B cell (primary cell): Measurements from ENCODE around the gene AP4S1. TPM values are rescaled to one million over a fixed set of nuclear protein-coding genes. Genes with fewer than 3 reads are reported as not detected.

ENCODE experiments used
- ATAC-seq: fragments of 200-7000 bp; cut with Tn5 transposase; one replicate; pipeline ENCODE4 v1.10.0; 2021; ENCODE audit warnings: low read depth, mild to moderate bottlenecking, moderate number of reproducible peaks, moderate library complexity
- CTCF ChIA-PET: fragments of 350-600 bp; sonication (Branson Sonifier 250); formaldehyde crosslinking; loops from one replicate; lab custom pipeline; 2021; ENCODE audit warnings: antibody characterized with exemption, inconsistent platforms; lab: Charles Lee
- POLR2A ChIA-PET: fragments of 350-600 bp; sonication (Branson Sonifier 250); formaldehyde crosslinking; loops from one replicate; lab custom pipeline; 2021; ENCODE audit warnings: antibody characterized with exemption; lab: Charles Lee
- DNase-seq: peaks from one replicate; pipeline ENCODE4 v3.0.0; 2013
- H2AFZ ChIP-seq: 2 replicates; pipeline ENCODE4 v1.6.1; 2012; ENCODE audit warnings: mild to moderate bottlenecking, low read depth, low read length; ENCODE audit not compliant: insufficient read depth, poor library complexity, severe bottlenecking
- H3K27ac ChIP-seq, 2 donors: 1 replicate in 1 of 2; 2 replicates in 1 of 2; pipeline ENCODE4 v1.5.1; 2012 to 2013; ENCODE audit warnings: low read length in 2 of 2, mild to moderate bottlenecking in 2 of 2, moderate library complexity in 1 of 2
- H3K27me3 ChIP-seq, 4 experiments: fragments of 200-600 bp in 1 of 4; sonication (generic) in 1 of 4; replicated peaks in 1 of 4; 1 replicate in 2 of 4; 2 replicates in 2 of 4; pipeline versions ENCODE4 v1.6.1 to v1.7.0; 2013 to 2016; ENCODE audit warnings: low read length in 3 of 4, mild to moderate bottlenecking in 2 of 4, mixed read lengths in 1 of 4, moderate library complexity in 1 of 4; ENCODE audit not compliant: insufficient read depth in 4 of 4, control insufficient read depth in 3 of 4; ENCODE audit errors: control extremely low read depth in 1 of 4
- H3K36me3 ChIP-seq, 2 experiments: replicated peaks in 1 of 2; 1 replicate in 1 of 2; 2 replicates in 1 of 2; pipeline versions ENCODE4 v1.6.1 to v1.7.1; 2013; ENCODE audit warnings: low read length in 1 of 2; ENCODE audit not compliant: insufficient read depth in 2 of 2, control insufficient read depth in 1 of 2; ENCODE audit errors: control extremely low read depth in 1 of 2, extremely low read depth in 1 of 2
- H3K4me1 ChIP-seq, 2 donors: fragments of 200-600 bp in 1 of 2; sonication (generic) in 1 of 2; 1 replicate in 1 of 2; 2 replicates in 1 of 2; pipeline versions ENCODE4 v1.5.1 to v1.6.1; 2013 to 2017; ENCODE audit warnings: low read length in 2 of 2; ENCODE audit not compliant: control insufficient read depth in 2 of 2, insufficient read depth in 2 of 2
- H3K4me2 ChIP-seq: replicated peaks from 2 replicates; pipeline ENCODE3; 2012; ENCODE audit warnings: mild to moderate bottlenecking, low read depth, low read length; ENCODE audit not compliant: poor library complexity, severe bottlenecking
- H3K4me3 ChIP-seq, 5 experiments: fragments of 200-600 bp in 1 of 5; sonication (generic) in 1 of 5; 1 replicate in 3 of 5; 2 replicates in 2 of 5; pipeline versions ENCODE4 v1.5.1 to v1.7.0; 2011 to 2016; ENCODE audit warnings: low read length in 4 of 5, mild to moderate bottlenecking in 4 of 5, low read depth in 2 of 5, control low read depth in 1 of 5, moderate library complexity in 1 of 5; ENCODE audit not compliant: insufficient read depth in 1 of 5; ENCODE audit errors: control extremely low read depth in 1 of 5, extremely low read depth in 1 of 5
- H3K79me2 ChIP-seq: fragments of 200-600 bp; sonication (generic); one replicate; pipeline ENCODE4 v1.6.0; 2016; ENCODE audit warnings: low read length; ENCODE audit not compliant: control insufficient read depth, insufficient read depth
- H3K9ac ChIP-seq: fragments of 200-600 bp; sonication (generic); 2 replicates; pipeline ENCODE4 v1.6.1; 2017; ENCODE audit warnings: mild to moderate bottlenecking, low read length, moderate library complexity
- H3K9me3 ChIP-seq, 3 donors: one replicate each; pipeline versions ENCODE4 v1.6.1 to v1.7.1; 2013; ENCODE audit warnings: low read length in 2 of 3; ENCODE audit not compliant: control insufficient read depth in 2 of 3, insufficient read depth in 1 of 3; ENCODE audit errors: control extremely low read depth in 1 of 3
- H4K20me1 ChIP-seq: 2 replicates; pipeline ENCODE4 v1.6.0; 2012; ENCODE audit warnings: mild to moderate bottlenecking, low read length; ENCODE audit not compliant: insufficient read depth, control insufficient read depth, poor library complexity, severe bottlenecking
- H3K27ac Mint-ChIP-seq: one replicate; pipeline ENCODE4 v1.8.0; 2021; ENCODE audit warnings: mixed read lengths
- H3K27me3 Mint-ChIP-seq: one replicate; pipeline ENCODE4 v1.8.0; 2021; ENCODE audit warnings: mixed read lengths
- H3K4me1 Mint-ChIP-seq: one replicate; pipeline ENCODE4 v1.8.0; 2021; ENCODE audit warnings: mixed read lengths
- H3K4me3 Mint-ChIP-seq: one replicate; pipeline ENCODE4 v1.8.0; 2021; ENCODE audit warnings: mixed read lengths
- H3K9me3 Mint-ChIP-seq: one replicate; pipeline ENCODE4 v1.8.0; 2022; ENCODE audit warnings: mixed read lengths; ENCODE audit not compliant: insufficient read depth
- EZH2 ChIP-seq: IDR thresholded peaks from 2 replicates; pipeline ENCODE4 v1.6.1; 2012; ENCODE audit warnings: borderline replicate concordance, low read depth, mild to moderate bottlenecking, moderate library complexity, low read length; ENCODE audit not compliant: insufficient read depth, poor library complexity, severe bottlenecking
- WGBS: methylation state at CpG from one replicate; pipeline ENCODE4 v1.1.5; 2013; ENCODE audit warnings: missing lambda C conversion rate; ENCODE audit not compliant: insufficient coverage; 5-methylcytosine and 5-hydroxymethylcytosine counted together
- intact Hi-C: fragments of 100-400 bp; cut with micrococcal nuclease; formaldehyde crosslinking; loops from one replicate; pipeline ENCODE4 v1.10.0; 2022
- polyA plus RNA-seq: library from polyadenylated mRNA; depleted of rRNA; stranded (reverse); fragments of >200 nt; gene quantifications from 2 replicates; pipeline ENCODE4 v1.2.3, GENCODE V29; 2012
- total RNA-seq, 2 donors: library from RNA; stranded (reverse); fragments of 120-200 nt in 1 of 2; gene quantifications; 1 replicate in 1 of 2; 2 replicates in 1 of 2; pipeline versions ENCODE4 v1.2.3 to v1.2.4, GENCODE V29; 2013 to 2022
- TF ChIP-seq, protein P1 (sequence below): fragments of 200-600 bp; IDR thresholded peaks from one replicate; pipeline ENCODE4 v1.8.0; 2022; ENCODE audit warnings: antibody characterized with exemption, mild to moderate bottlenecking

The AP4S1 gene
- total and polyA plus RNA-seq, 2 donors (not counting 1 experiment from before 2014, with no cell fraction given): 3.4 to 15.9 TPM

DNA sequence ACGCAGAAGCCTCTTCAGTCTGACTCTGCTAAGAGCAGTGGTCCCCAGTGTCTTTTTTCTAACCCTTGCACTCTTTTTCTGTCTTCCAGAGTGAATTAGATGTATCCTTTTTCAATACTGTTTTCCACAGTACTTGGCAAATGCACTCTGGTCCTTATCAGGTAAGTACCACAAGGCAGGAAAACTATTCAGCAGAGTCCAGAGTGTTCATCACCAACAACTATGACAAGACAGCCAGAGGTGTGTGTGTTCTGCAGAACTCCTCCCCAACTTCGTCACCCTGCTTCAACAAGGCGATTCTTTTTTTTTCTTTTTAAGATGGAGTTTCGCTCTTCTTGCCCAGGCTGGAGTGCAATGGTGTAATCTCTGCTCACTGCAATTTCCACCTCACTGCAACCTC, 55.0 kb downstream of the AP4S1 start:
- no peak overlapping the region for H3K4me3 ChIP-seq
- H3K36me3 ChIP-seq: peaks cover 2 to 6% of the 10 kb centered on the region in 2 experiments
- H2AFZ ChIP-seq: no peak overlapping the region
- H3K4me1 Mint-ChIP-seq: peaks cover 10% of the 10 kb centered on the region
- no peaks in the 10 kb centered on the region for H3K9me3 ChIP-seq
- peaks cover 7 to 11% of the 10 kb centered on the region in 2 donors for H3K4me1 ChIP-seq
- no peaks in the 10 kb centered on the region for H3K27me3 Mint-ChIP-seq
- H3K4me2 ChIP-seq: no peak overlapping the region
- no peak overlapping the region for H3K9ac ChIP-seq
- H3K4me3 Mint-ChIP-seq: no peak overlapping the region
- TF ChIP-seq, protein P1, sequence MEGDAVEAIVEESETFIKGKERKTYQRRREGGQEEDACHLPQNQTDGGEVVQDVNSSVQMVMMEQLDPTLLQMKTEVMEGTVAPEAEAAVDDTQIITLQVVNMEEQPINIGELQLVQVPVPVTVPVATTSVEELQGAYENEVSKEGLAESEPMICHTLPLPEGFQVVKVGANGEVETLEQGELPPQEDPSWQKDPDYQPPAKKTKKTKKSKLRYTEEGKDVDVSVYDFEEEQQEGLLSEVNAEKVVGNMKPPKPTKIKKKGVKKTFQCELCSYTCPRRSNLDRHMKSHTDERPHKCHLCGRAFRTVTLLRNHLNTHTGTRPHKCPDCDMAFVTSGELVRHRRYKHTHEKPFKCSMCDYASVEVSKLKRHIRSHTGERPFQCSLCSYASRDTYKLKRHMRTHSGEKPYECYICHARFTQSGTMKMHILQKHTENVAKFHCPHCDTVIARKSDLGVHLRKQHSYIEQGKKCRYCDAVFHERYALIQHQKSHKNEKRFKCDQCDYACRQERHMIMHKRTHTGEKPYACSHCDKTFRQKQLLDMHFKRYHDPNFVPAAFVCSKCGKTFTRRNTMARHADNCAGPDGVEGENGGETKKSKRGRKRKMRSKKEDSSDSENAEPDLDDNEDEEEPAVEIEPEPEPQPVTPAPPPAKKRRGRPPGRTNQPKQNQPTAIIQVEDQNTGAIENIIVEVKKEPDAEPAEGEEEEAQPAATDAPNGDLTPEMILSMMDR: no peak
- no peak overlapping the region for H3K27ac ChIP-seq
- CTCF ChIA-PET: no interaction called here
- H3K27ac Mint-ChIP-seq: no peak overlapping the region
- no peaks in the 10 kb centered on the region for H3K9me3 Mint-ChIP-seq
- H3K79me2 ChIP-seq: no peaks in the 10 kb centered on the region
- no peaks in the 10 kb centered on the region for H3K27me3 ChIP-seq
- 91% methylated on average over 3 of the region's 4 CpGs for WGBS
- no peaks in the 10 kb centered on the region for H4K20me1 ChIP-seq
- intact Hi-C loops: no loop called here
- ATAC-seq (no peak), DNase-seq (no peak)
- POLR2A ChIA-PET: no interaction called here

DNA sequence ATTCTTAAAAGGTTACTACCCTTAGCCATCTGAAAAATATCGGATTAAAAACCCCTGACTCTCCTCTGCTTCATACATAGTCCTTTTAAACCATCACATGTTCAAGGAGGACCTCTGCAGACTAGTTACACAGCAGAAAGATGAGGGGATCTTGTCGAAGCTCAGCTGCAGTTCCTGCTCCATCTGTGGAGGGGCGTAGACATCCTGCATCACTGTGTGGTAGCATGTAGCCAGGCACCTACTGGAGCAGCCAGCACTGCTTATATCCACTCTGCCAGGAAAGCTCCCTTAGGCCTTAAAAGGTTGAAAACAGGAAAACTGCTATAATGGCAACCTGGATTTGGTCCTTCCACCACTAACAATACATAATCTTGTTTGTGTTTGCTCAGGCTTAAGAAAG, 58.3 kb downstream of the AP4S1 start:
- CTCF ChIA-PET: interaction anchor here (0.6 to 3.5 kb wide), 4 partner anchors 10 to 103 kb away, joined by 3 to 85 read pairs (median 6); no protein-coding TSS in a partner anchor

More for the DNA sequence above, 58.3 kb downstream of the AP4S1 start:
- H3K27me3 Mint-ChIP-seq: no peaks in the 10 kb centered on the region
- Histone ChIP-seq H3K4me1 (peaks cover 7 to 11% of the 10 kb centered on the region in 2 donors), H3K36me3 (peaks cover 0 to 4% of the 10 kb centered on the region in 2 experiments), H4K20me1 (no peaks in the 10 kb centered on the region), H3K27me3 (no peaks in the 10 kb centered on the region), H3K9me3 (no peaks in the 10 kb centered on the region), H3K4me3 (no peak overlapping the region), H3K9ac (no peak overlapping the region), H3K79me2 (no peaks in the 10 kb centered on the region), H3K4me2 (no peak overlapping the region), H2AFZ (no peak overlapping the region), H3K27ac (no peak overlapping the region)
- ATAC-seq (no peak), DNase-seq (peak; percentile 19)
- intact Hi-C loops: loop anchor here (2.0 kb wide), 1 partner anchor 57 kb away; the partner anchor contains the start of gene STRN3
- WGBS: 80% methylated on average over 2 of the region's 3 CpGs
- no peak overlapping the region for H3K4me3 Mint-ChIP-seq
- no peak overlapping the region for H3K27ac Mint-ChIP-seq
- peaks cover 10% of the 10 kb centered on the region for H3K4me1 Mint-ChIP-seq
- H3K9me3 Mint-ChIP-seq: no peaks in the 10 kb centered on the region
- TF ChIP-seq, protein P1: no peak
- TF ChIP-seq EZH2: no peak
- POLR2A ChIA-PET: interaction anchor here (0.6 kb wide), 1 partner anchor 15 kb away, joined by 4 read pairs; no protein-coding TSS in a partner anchor
